Embryonic facial prominence (tissue), 1 donor: ENCODE data around the gene CLEC16A.
A peak's percentile ranks its signal among the peaks of the same experiment; 100 is the strongest.

Experiments
- DNase-seq: peaks from one replicate; pipeline ENCODE4 v3.0.0-alpha.2; 2016; ENCODE audit errors: extremely low spot score

CLEC16A gene

DNA sequence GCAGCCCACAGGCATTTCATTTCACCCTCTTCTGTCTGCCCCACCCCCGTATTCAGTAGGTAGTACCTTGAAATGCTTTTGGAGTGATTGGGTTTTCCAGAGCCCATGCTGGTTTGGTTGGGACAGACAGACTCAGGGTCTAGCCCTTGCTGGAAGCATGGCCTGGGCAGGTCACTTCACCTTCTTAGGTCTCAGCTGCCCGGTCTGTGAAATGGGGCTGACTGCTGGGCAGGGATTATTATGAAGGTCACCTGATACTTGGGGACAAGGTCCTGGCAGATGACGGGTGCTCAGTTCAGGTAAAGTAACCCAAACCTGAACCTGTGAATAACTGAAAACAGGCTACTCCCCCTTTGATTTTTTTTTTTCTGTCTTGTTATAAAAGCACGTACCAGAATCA lies 116.0 kb downstream of the CLEC16A start:
- no peak for DNase-seq

DNA sequence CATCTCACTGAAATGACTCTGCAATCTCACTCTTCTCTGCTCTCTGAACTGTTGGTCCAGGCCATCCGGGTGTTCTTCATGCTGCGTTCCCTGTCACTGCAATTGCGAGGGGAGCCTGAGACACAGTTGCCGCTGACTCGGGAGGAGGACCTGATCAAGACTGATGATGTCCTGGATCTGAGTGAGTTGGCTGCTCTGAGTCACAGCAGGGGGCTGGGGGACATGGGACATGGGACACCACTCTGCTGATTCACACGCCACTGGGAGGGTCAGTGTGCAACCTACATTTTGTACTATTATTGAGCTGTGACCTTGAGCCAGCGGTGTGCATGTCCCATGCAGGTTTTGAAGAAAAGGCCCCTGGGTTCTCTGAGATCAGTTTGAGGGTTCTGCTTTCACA lies 116.5 kb downstream of the CLEC16A start:
- DNase-seq, result no peak

DNA sequence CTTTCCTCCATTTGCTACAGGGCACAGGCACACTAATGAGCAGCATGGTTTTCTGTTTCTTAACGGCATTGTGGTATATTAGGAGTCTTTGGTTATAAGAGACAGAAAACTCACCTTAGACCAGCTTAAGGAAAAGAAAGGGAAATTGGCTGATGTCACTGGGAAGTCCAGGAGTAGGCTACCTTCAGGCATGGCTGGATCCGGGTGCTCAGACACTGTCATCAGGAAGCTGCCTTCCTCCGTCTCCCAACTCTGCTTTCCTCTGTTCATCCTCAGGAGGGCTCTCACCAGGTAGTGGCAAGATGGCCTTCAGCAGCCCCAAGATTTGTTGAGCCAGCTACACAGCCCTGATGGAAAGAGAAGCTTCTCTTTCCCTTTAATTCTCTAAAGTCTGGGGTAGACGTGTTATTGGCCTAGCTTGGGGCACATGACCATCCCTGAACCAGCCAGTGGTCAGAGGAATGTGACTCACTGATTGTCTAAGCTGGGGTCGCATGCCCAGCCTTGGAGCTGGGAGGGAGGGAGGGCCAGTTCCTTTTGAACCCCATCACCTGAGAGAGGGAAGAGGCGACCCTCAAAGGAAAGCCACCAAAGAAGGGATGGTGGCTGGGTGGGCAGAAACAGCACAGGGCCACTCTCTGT lies 117.4 kb downstream of the CLEC16A start:
- DNase-seq, result no peak

DNA sequence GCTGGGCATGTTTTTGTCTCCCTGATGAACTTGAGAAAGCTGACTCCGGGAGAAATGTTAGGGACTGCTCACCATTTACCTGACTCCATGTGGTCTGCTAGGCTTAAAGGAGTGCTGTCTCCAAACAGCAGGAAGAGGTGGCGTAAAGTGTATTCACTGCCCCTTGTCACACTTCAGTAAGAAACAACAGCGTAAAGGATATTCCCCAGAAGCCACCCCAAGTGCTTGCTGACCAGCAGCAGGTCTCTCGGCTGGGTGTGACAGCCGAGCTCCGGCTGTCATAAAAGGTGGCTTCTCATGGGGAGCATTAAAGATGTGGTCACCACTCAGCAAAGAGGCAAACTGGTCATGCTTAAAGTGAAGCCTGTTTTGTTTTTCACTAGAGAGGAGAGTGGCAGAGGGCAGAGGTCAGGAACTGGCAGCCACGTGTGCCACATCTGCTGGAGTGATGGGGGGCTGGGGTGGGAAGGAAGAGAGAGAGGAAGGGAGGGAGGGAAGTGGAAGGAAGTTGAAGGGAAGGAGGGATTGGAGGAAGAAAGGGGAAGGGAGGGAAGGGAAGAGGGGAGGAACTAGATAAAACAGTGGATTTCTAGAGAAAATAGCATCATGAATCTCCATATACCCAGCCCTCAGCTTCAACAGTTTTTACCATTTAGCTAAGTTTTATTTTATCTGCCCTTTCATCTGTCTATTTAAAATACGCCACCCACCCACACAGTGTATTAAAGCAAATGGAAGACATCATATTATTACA lies 119.3 kb downstream of the CLEC16A start:
- no peak for DNase-seq

DNA sequence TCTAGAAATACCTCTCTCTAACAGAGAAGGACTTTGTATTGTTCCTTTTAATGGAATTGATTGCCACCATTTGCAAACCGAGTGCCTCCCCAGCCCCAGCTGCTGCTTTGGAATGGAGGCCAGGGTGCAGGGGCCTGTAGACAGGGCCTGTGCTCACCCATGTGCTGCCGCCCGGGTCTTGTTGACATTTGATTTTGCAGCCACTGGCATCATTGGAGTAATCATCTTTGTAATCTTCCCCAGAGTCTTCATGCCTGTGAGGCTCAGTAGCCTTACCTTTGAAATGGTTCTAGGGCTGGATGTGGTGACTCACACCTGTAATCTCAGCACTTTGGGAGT lies 119.8 kb downstream of the CLEC16A start:
- no peak for DNase-seq

DNA sequence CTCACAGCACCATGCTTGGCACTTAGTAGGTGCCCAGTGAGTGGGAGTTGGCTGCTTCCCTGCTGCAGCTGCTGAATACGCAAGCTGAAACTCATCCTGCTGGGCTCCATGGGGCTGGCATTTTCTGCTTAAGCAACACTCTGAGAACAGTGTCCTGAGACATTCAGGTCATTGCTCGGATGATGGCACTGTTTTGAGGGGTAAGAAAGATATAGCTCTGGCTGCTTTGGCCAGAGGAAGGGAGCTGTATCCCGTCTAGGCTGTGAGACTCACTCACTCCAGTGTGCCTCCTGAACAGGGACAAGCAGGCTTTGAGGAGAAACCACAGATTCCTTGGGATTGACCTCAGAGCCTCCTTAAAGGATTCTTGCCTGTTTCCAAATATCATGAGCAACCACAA lies 120.5 kb downstream of the CLEC16A start:
- DNase-seq, result no peak

DNA sequence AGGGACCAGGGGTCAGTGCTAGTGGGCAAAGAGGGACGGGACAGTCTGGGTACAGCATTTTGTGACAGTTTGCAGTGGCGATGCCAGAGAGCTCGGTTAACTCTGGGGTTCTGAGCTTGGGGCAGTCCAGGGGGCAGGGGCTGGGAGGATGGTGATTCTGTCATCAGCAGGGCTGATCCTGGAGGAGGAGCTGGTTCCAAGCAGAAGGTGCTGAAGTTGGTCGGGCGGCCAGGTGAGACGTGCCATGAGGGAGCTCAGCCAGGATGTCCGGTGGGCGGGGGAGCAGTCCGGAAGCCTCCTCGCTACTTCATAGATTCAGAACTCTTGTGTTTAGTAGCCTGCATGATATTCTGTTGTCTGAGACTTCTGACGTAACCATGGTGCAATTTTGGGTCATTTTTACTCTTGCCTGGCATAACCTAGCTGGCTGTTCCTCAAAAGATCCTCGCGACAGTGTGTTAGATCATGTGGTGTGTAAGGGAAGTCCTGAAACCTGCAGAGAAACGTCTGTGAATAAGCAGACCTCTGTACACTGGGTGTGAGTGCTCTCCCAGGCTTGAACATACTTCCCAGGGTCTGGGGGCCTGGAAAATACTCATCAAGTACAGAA lies 122.0 kb downstream of the CLEC16A start:
- DNase-seq, result no peak

DNA sequence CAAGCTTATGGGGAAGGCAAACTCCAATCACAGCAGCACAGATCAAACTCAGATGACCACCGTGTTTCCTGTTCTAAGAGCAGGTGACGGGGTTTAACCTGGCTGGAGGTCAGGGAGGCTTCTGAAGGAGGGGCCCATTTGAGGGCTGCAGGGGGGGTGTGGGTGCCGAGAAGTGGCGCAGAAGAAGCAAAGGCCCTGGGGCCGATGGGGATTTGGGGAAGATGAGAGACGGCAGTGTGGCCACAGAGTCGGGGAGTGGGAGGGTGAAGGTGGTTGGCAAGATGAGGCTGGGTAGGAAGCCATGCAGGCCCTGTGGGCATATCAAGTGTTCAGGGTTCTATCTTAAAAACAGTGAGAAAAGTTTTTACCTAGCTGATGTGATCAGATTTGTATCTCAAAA lies 122.9 kb downstream of the CLEC16A start:
- no peak for DNase-seq

DNA sequence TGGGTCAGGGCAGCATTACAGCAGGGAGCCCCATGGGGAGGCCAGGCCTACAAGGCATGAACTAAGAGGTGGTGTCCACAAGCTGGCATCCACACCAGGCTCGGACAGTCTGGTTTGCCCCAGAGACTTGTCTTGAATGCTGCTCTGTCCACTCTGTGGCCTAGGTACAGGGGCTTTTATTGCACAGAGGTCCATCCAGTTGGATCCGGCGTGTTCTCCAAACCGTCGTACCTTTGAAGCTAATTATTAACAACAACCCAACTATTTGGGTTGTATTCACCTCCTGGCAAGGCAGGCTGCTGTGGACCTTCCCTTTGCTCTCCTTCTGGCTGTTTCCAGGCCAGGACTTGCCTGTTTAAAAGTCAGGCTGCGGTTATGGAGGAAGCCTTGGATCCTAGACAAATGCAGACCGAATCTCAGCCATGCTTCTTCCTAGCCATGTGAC lies 123.4 kb downstream of the CLEC16A start:
- DNase-seq, result no peak

DNA sequence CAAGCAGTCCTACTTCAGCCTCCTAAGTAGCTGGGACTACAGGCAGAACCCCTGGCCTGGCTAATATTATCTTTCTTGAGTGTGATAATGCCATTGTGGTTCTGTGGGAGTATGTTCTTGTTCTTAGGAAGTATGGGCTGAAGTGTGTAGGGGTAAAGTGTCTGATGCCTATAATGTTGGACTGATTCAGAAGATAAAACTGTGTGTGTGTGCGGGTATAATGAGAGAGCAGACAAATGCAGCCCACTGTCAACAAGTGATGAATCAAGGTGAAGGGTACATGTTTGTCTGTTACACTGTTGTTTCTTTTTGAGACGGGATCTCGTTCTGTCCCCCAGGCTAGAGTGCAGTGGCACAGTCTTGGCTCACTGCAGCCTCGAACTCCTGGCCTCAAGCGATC lies 127.5 kb downstream of the CLEC16A start:
- no peak for DNase-seq

DNA sequence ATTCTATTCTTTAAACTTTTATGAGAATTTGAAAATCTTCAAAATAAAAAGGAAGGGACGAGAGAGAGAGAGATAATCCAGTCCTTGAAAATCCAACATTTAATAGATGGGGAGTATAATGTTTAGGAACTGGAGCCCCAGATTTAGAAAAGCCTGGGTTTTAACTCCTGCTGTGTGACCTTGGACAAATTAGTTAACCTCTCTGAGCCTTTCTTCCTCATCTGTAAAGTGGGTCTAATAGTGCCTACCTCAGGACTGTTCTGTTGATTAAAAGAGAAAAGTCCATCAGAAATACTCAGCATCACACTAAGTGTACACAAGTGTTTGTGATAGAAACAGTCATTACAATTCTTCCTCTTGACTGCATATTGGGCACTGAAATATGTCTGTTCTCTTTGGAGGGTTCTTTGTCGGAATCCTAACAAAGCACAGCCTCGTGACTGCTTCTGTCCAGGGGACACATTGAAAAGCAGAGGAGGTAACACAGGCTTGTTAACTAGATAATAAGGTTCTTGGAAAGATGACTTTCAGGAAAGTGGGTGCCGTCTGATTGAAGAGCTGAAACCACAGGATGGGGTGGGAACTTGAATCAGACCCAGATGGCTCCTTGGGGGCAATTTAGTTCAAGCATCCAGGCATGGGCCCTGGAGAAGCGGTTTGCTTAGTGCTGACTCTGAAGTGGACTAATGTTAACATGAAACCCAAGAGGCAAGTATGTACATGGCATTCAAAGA lies 128.2 kb downstream of the CLEC16A start:
- DNase-seq, result no peak

DNA sequence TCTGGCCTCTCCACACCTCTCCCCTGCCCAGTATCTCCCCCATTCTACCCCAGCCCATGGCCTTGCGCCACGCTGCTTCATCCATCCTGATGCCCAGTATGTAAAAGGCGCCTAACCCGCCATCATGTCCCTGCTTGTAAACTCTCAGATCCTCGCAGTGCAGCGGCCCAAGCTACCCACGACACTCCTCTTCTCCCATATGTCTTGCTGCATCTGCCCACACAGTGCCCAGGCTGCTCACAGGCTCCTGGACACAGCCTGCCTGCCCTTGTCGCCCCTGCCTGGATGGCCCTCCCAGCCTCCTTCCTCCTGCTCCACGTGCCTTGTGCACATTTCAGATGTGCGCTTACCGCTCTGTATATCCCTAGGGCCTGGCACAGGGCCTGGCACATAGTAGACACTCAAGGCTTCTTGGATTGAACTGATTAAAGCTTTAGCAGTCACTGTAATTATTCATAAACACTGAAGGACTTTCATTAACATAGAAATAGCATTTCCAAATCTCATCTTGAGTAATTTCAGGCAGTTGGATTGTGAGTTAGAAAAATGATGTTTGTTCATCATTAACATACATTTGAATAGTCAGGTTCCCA lies 129.1 kb downstream of the CLEC16A start:
- DNase-seq, result no peak

DNA sequence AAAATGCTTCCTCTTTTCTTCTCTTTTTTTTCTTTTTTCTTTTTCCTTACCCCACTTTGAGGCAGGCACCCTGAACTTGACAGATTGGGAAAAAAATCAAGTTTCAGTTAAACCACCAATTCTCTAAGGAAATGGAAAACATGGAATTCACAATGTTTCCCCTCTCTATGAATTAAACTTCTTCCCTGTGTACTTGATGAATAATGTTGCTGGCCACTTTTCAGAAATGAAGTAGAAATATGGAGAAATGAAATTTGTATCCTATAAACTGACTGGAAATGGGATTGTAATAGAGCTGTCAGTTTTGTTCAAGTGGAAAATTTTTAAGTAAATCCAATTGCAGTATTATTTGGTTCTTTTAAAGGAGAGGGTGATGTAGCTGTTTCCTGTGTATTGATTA lies 129.8 kb downstream of the CLEC16A start:
- DNase-seq, result no peak

DNA sequence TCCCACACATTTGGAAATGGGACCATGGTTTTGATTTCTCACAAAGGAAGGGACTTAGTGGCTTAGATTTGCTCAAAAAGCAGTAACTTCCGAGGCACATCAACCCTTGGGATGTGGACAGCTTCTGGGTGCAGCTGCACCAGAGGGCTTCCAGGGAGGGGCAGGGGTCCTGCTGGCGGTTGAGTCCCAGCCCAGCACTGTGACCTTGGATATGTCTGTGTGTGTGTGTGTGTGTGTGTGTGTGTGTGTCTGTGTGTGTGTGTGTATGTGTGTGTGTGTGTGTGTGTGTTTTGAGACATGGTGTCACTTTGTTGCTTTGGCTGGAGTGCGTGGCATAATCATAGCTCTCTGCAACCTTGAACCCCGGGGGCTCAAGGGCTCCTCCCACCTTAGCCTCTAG lies 130.8 kb downstream of the CLEC16A start:
- no peak for DNase-seq

DNA sequence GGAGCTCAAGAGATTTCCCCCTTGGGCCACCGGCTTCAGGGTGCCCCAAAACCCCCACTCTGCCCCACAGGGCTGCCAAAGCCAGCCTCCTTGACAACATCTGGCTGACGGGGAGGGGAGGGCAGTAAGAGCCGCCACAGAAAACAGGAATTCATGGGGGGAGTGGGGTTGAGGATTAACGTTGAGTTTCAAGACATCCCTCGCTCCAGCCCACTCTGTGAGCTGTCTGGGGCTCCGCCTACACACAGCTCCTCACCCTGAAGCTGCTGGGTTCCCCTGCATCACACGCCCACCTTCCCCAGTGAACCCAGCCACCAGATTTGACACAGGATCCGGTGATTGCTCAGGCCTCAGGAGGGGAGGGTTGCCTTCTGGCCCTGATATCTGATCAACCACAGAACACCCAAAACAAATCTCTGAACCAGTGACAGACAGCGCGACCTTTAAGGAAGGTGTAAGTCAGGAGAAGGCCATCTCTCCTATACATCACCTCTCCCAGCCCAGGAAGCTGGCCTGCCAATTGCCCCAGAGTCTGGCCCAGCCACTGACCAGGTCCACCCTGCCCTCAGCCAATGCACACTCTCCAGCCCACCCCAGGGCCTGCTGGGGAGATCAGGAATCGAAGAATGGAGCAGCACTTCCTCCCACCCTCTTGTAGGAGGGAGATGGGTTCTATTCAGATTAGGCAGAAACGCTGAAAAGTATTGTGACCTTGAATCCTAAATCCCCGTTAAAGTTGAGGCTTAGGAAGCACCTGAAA lies 132.1 kb downstream of the CLEC16A start:
- DNase-seq, result no peak

DNA sequence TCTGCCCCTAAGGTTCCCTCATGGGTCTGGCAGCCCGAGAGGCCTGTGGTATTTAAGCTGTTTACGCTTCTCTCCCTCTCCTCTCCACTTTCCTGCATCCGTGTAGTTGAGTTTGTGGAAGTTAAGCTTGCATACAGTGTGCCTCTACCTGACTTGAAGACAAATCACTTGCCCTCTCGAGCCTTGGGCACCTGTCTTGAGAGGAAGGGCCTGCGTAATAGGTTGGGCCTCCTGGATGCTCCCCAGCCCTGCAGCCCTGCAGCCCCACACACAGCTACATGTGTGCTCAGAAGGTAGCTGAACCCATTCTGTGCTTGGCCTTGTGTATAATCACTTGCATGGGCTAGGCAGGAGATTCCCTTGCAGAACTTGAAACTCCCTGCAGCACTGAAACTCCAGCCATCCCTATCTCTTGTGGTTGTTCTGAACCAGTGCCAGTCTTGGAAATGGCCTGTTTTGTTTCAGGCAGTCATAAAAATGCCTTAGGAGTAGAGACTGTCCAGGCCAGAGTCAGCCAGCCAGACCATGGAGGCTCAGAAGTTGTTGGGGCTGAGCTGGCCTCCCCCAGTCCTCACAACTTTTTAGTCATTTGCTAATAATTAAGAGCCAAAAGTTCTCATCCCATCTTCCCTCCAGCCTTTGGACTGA lies 134.6 kb downstream of the CLEC16A start:
- DNase-seq, result no peak

DNA sequence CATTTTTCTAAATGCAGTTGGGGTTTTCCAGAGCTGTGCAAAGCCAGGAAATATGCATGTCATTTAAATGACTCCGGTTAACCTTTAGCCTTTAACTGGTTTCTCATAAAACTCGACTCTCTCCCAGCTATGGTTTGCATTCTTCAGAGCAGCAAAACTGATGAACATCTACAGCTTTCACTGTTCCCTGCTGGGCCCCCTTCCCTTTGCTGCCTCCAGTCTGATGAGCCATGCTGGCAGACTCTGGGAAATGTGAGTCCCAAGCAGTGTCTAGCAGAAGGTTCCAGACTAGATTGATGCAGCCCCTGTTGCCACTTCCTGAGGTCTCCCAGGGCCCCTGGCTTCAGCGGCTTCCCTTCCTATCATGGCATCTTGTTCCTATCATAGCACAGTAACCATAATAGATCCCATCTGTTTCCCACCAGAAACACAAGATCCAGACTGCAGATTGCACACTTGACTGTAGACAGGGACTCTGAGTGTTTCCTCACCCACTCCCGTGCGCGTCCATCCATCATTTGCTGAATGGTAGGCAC lies 135.4 kb downstream of the CLEC16A start:
- DNase-seq, result peak; percentile 63

DNA sequence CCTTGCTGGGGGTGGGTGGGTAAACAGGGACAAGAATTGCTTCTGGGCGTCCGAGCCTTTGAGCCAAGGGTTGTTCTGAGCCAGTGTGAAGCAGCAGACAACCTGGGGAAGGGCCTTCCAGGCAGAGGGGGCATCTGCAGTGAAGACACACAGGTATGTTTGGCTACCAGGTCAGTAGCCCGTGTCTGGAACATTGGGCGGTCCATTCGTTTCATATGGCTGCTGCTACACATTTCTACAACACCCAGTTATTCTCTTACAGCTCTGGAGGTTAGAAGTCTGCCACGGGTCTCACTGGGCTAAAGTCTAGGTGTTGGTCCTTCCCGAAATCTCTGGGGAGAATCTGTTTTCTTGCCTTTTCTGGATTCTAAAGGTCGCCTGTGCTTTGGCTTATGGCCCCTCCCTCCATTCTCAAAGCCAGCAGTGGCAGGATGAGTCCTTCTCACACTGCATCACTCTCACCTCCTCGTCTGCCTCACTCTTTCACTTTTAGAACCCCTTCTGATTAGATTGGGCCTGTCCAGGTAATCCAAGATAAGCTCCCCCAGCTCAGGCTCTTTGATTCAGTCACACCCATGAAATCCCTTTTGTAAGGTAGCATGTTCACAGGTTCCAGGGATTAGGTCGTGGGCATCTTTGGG lies 136.1 kb downstream of the CLEC16A start:
- DNase-seq, result no peak

DNA sequence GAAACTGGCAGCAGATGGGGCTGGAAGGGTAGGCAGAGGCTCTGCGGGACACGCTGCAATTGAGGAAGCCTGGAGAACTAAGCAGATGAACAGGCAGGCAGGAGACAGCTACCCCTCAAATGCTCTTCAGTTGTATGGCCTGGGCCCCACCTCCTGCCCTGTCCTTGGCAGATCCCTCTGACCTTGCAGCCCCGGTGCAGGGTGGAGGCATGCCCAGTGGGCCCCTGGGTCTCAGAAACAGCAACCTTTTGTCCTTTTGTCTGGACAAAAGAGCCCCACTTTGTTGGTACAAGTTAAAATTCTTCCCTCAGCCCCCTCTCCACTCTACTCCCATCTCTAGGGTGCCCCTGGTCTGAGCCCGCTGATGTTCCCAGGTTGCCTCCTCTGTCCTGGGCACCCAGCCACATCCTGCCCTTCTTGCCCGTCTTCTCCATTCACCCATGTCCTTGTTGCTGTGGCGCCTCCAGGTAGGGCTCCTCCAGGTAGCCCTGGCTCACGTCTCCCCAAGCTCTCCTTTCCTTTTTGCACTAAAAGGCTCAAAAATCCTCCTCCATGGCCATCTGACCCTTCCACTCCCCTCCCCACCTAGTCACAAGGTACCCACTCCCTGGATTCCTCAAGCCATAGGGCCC lies 136.8 kb downstream of the CLEC16A start:
- no peak for DNase-seq
